ENCODE data around the gene TENM4.

TENM4 gene

GRCh38 chr11:79237703-79238102 lies 203.1 kb downstream of the TENM4 start:
- in situ Hi-C loops (cut with MboI; ENCODE audit: low pct_unique_long_range_greater_than_20kb, low sequenced_read_pairs, unreplicated experiment) = no loop called here
- TF ChIP-seq, protein P1, sequence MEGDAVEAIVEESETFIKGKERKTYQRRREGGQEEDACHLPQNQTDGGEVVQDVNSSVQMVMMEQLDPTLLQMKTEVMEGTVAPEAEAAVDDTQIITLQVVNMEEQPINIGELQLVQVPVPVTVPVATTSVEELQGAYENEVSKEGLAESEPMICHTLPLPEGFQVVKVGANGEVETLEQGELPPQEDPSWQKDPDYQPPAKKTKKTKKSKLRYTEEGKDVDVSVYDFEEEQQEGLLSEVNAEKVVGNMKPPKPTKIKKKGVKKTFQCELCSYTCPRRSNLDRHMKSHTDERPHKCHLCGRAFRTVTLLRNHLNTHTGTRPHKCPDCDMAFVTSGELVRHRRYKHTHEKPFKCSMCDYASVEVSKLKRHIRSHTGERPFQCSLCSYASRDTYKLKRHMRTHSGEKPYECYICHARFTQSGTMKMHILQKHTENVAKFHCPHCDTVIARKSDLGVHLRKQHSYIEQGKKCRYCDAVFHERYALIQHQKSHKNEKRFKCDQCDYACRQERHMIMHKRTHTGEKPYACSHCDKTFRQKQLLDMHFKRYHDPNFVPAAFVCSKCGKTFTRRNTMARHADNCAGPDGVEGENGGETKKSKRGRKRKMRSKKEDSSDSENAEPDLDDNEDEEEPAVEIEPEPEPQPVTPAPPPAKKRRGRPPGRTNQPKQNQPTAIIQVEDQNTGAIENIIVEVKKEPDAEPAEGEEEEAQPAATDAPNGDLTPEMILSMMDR (IDR thresholded peaks at IDR 0.05; ENCODE audit: extremely low read depth, insufficient read depth, missing control alignments) = no peak
- no peak for DNase-seq (ENCODE audit: low spot score)

- DNase-seq (ENCODE audit: low spot score) = no peak
- in situ Hi-C loops (cut with MboI; ENCODE audit: low pct_unique_long_range_greater_than_20kb, low sequenced_read_pairs, unreplicated experiment) = no loop called here
- TF ChIP-seq, protein P1 (IDR thresholded peaks at IDR 0.05; ENCODE audit: extremely low read depth, insufficient read depth, missing control alignments) = no peak
Observed at GRCh38 chr11:79237091-79237490, 203.7 kb downstream of the TENM4 start.

DNA sequence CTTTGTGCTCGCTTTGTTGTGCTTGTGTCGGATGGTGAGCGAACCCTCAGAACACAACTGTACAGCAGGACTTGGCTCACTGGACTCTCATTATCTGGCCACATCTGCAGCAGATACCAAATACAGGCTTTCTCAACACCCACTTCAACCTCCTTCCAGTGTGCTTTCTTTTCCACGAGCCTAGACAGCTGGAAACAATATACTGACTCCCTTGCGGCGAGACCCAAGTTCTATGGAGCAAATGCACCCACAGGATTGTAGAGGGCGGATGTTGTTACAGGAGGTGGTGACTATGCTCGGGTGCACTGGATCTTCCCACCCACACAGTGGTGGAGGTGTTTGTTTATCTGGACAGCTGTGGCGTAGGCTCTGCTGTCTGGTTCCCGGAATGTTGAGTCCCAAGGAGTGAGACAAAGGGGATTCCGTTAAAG lies 204.3 kb downstream of the TENM4 start:
- TF ChIP-seq, protein P1 (IDR thresholded peaks at IDR 0.05; ENCODE audit: extremely low read depth, insufficient read depth, missing control alignments) = no peak
- no peak for DNase-seq (ENCODE audit: low spot score)
- in situ Hi-C loops (cut with MboI; ENCODE audit: low pct_unique_long_range_greater_than_20kb, low sequenced_read_pairs, unreplicated experiment) = no loop called here

DNA sequence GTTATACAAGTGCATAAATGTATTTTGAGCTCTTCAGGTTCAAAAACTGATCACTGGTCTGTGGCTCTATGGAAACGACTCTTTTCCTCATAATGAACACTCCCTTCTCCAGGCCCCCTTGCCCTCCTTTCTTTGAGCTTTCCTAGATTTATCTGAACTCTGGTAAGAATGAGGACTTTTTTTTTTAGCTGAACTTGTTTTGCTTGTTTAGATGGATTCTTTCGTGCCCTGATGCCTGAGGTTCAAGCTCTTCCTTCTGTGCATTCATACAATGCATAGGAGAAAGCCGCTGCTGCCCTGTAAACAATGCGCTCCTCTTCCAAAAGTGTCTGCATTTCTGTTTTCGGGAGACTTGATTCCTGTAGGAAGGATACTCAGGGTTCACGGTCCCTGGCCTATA lies 205.1 kb downstream of the TENM4 start:
- TF ChIP-seq, protein P1 (IDR thresholded peaks at IDR 0.05; ENCODE audit: extremely low read depth, insufficient read depth, missing control alignments) = no peak
- DNase-seq (ENCODE audit: low spot score) = no peak
- in situ Hi-C loops (cut with MboI; ENCODE audit: low pct_unique_long_range_greater_than_20kb, low sequenced_read_pairs, unreplicated experiment) = no loop called here

- no peak for DNase-seq (ENCODE audit: low spot score)
- TF ChIP-seq, protein P1 (IDR thresholded peaks at IDR 0.05; ENCODE audit: extremely low read depth, insufficient read depth, missing control alignments) = no peak
- in situ Hi-C loops (cut with MboI; ENCODE audit: low pct_unique_long_range_greater_than_20kb, low sequenced_read_pairs, unreplicated experiment) = no loop called here
Observed at GRCh38 chr11:79232346-79232745, 208.5 kb downstream of the TENM4 start.

- TF ChIP-seq, protein P1 (IDR thresholded peaks at IDR 0.05; ENCODE audit: extremely low read depth, insufficient read depth, missing control alignments) = no peak
- DNase-seq (ENCODE audit: low spot score) = no peak
- in situ Hi-C loops (cut with MboI; ENCODE audit: low pct_unique_long_range_greater_than_20kb, low sequenced_read_pairs, unreplicated experiment) = no loop called here
Observed at GRCh38 chr11:79229047-79229446, 211.8 kb downstream of the TENM4 start.
